Activated CD4-positive, alpha-beta T cell treated with anti-CD3 and anti-CD28 coated beads, Interleukin-2, Interleukin-6, amounts not matched to agents 100 ng/mL and 50 ng/mL, durations not matched to agents 16 hours and 8 hours (primary cell): Measurements from ENCODE around the gene PRMT7.
A peak's percentile ranks its signal among the peaks of the same experiment; 100 is the strongest.
"Not testable (repeated sequence)": the region's sequence is repeated elsewhere in the genome, so short reads cannot be mapped to it uniquely, and the experiment has no call there.

Experiments used
- DNase-seq: peaks from one replicate; pipeline ENCODE4 v3.0.0-alpha.2; 2020

PRMT7 gene

DNA sequence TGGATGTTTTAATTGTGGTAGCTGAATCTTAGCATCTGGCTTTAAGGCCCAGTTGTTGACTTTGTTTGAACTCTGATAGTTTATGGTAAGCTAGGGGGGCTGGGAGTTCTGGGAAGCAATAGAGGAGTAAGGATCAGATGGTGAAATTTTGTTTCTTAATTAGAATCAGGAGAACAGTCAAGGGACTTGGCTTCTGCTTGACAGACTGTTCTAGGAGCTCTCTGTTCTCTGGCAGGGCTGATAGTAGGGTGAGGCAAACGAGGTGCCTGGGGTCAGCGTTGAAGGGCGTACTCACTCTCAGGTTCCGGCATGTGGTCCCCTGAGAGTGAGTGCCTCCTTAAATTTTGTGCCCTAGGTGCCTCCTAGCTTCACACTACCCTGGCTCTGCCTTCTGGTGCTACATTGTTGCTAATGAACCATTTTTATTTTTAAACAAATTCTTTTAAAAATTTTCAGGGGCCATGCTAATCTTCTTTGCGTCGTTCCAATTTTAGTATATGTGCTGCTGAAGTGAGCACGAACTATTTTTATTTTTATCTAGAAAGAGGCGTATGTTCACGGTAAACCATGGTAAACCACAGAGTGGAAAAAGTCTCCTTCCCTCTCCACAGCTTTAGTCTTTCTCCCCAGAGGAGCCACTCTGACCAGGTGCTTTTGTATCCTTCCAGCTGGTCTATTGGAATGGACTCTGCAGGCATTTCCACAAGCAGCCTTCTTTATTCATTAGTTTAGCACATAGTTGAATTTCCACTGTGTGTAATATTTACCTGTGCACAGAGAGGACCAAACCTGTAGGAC is 26.8 kb upstream of the PRMT7 start:
- DNase-seq: no peak

DNA sequence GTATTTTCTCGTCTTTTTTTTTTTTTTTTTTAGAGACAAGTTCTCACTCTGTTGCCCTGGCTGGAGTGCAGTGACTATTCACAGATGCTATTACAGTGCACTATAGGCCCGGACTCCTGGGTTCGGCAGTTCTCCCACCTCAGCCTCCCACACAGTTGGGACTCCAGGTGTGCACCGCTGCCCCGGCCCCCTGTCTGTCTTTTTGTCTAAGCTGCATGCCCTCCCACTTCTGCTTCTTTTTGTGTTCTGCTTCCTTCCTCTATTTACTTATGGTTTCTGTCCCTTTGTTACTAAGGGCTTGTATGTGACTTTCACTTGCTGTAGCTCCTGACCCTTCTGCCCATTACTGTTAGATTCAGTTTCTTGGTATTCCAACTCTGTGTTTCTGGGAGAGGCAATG is 26.0 kb upstream of the PRMT7 start:
- no peak for DNase-seq

DNA sequence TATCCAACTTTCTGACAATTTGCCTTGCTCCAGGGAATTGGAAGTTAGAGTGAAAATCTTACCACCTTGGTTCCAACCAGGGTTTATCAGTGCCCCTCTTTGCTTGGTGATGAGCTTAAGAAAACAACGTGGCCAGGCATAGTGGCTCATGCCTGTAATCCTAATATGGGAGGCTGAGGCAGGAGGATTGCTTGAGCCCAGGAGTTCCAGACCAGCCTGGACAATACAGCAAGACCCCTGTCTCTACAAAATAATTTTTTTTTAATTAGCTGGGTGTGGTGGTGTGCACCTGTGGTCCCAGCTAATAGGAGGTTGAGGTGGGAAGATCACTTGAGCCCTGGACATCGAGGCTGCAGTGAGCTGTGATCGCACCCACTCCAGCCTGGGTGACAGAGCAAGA is 25.1 kb upstream of the PRMT7 start:
- no peak for DNase-seq

DNA sequence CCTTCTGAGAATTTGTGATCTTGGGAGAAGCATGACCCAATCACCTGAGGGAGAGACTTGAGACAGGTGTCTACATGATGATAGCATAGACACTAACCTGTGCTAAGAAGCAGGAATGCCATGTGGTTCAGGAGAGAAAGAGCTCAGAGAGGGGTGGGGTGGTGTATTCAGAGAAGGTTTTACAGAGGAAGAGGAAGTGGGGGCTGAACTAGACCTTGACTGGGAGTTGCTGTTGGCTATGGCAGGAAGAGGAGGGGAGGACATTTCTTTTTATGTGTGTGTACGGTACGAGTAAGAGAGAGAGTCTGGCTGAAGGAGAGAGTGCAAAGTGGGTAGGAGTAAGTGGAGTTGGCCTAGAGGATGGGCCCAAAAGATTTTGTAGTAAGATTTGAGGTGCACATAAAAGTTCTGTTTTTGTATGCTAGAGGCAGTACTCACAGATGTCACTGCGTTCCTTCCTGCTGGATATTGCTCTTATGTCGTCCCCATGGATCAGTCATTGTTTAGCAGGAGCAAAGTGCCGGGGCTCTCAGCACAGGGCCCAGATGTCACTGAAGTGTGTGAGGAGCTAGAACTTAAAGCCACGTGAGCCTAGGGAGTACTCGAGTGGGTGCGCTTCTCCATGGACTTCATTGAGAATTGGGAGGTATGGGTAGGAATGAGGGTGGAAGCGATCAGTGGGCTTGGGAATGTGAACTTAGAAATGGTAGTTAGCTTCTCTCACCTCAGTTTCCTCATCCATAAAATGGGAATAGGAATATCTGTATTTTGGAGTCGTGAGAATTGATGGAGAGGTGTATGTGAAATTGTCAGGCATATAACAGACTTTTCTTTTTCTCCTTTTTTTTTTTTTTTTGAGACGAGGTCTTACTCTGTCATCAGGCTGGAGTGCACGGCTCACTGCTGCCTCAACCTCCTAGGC is 24.4 kb upstream of the PRMT7 start:
- peak; percentile 60 for DNase-seq

DNA sequence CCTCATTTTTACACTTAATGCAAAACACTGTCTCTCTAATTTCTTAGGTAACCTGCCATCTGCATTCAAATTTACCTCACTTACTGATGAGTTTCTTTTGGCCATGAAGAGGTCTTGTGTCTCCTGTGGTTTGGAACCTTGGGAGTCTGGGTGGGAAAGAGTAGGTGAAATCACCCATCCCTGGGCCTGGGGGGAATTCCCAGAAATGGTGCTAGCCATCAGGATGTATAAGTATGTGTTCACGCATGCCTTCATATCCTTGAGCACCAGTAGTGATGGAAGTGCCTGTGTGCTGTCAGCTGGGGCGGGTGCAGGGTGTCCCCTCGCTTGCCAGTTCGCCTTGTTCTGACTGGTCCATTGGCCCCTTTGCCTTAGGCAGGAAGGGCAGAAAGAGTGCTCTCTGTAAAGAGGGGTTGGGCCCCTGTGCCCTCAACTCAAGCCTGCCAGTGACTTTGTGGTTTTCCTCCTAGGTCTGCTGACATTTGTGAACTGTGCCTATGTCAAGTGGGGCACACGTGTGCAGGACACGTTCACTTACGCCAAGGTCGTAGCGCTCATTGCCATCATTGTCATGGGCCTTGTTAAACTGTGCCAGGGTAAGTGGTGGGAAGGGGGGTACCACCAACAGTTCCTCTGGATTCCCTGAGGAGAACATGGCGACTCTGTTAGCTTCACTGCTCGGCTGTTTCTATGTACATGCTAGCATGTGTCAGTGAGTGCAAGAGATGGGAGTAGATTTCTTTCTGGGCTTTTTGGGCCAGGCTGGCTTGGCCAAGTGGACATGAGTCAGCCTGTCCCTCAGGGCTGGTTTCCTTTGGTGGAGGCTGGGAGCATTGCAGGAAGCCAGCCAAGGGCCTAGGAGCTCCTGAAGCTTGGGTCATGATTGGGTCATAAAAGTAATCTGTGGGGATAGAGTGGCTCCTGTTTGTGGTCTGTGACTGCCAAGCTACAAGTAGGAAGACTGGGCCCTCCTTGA is 23.3 kb upstream of the PRMT7 start:
- peak; percentile 56 for DNase-seq

DNA sequence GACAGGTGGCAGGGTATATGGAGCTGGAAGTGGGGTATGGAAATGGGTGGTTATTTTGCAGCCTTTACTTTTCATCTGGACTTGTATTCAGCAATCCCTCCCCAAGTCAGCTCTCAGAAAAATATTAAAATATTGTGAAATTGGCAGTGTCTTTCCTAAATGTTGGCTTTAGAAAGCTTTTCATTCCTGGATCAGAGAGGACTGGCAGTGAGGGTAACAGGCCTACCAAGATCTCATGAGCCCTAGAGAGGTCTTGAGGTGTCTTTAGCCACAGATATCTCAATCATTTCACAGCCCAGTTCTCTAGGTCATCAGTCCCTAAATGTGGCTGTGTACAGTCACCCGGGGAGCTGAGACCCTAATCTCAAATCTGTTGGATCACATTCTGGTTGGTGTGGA is 22.6 kb upstream of the PRMT7 start:
- DNase-seq: no peak

DNA sequence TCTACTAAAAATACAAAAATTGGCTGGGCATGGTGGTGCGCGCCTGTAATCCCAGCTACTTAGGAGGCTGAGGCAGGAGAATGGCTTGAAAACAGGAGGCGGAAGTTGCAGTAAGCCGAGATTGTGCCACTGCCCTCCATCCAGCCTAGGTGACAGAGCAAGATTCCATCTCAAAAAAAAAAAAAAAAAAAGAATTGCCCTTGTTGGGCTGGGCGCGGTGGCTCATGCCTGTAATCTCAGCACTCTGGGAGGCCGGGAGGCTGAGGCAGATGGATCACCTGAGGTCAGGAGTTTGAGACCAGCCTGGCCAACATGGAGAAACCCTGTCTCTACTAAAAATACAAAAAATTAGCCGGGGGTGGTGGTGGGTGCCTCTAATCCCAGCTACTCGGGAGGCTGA is 22.0 kb upstream of the PRMT7 start:
- DNase-seq: not testable (repeated sequence)

DNA sequence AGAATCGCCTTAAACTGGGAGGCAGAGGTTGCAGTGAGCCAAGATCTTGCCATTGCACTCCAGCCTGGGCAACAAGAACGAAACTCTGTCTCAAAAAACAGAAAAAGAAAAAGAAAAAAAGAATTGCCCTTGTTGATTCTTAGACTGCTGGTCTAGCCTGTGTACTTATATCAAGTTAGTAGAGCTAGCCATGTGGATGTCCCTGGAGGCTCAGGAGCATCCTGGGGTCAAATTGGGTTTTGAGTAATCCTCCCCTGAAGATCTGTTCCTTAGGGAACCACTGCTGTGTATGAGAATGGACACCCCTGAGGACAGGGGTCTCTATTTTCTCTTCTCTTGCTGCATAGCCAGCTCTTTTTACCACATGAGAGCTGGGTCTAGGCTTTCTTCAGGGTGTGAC is 21.6 kb upstream of the PRMT7 start:
- DNase-seq: no peak

DNA sequence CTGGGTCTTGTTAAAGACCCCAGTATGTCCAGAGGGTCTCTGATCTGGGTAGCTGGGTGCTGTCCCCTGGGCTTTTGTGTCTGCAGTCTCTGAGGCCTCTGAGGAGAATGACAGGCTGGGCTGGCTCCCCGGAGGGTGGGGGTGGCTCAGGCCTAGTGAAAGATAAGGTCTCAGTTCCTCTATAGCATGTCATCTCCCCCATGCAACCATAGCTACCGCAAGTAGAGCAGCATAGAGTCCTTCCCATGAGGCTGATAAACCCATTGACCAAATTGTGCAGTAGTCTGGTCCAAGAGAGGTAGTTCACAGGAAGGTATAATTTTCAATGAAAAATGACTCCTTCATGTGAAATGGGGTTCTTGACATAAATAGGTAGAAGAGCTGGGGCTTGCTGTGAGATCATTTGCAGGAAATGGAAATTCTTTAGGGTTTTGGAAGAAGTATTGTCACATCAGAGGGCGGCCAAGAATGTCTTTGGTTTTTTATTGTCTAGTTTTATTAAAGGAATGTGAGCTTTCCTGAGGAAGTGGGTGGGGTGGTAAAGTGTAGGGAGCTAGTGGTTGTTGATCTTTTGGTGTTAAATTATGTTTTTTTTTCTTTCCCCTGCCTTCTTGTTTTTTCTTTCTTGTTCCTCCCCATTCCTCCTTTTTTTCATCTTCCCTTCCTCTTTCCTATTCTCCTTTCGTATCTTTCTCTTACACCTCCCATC is 21.0 kb upstream of the PRMT7 start:
- DNase-seq: peak; percentile 40

DNA sequence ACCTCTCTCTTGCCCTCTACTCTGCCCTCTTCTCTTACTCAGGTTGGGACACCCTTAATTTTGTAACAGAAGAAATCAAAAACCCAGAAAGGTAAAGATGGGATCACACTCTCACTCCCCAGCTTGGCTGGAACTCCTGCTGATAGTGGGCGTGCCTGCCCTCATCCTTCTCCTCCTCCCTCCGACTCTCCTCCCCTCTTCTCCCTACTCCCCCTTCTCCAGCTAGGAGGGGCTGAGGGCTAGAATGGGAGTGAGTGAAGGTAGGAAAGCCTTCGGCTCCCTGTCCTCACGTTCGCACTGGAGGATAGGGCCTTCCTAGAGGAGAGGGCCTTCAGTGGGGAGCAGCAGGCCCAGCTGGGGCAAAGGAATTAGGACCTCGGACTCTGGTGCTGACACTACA is 20.4 kb upstream of the PRMT7 start:
- DNase-seq: no peak

DNA sequence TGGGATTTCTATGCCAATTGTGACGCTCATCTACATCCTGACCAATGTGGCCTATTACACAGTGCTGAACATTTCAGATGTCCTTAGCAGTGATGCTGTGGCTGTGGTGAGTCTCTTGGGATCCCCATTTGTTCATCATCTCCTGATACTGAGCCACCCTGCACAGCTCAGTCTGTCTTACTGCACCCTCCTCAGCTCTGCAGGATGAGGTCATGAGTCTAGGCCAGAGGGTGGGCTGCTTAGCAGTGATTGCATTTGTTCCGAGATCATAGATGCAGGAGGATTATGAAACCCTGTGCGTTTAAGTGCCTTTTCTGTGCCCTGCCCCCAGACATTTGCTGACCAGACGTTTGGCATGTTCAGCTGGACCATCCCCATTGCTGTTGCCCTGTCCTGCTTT is 19.6 kb upstream of the PRMT7 start:
- no peak for DNase-seq

DNA sequence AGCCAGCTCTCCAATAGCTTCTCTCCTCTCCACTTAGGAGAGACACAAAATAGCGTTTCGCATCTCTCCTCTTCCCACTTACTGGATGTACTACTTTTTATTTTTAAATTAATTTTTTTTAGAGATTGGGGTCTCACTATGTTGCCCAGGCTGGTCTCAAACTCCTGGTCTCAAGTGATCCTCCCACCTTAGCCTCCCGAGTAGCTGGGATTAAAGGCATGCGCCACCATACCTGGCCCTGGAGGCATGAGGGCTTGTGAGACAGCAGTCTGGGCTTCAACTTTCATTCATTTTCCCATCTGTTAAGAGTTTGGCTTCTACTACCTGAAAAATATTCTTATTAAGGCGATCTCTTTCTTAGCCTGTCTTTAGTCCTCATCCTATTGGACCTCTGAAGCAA is 18.4 kb upstream of the PRMT7 start:
- DNase-seq: no peak

DNA sequence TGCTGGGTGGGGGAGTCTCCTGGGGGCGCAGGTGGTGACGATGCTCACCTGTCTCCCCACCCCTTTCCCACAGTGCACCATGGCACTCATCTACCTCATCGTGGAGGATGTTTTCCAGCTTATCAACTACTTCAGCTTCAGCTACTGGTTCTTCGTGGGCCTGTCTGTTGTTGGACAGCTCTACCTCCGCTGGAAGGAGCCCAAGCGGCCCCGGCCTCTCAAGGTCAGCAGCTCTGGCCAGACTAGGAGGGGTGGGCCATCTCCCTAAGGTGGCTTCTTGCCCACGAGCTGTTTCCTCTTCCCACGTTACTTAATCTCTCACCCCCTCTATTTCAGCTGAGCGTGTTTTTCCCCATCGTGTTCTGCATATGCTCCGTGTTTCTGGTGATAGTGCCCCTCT is 14.5 kb upstream of the PRMT7 start:
- DNase-seq: no peak

DNA sequence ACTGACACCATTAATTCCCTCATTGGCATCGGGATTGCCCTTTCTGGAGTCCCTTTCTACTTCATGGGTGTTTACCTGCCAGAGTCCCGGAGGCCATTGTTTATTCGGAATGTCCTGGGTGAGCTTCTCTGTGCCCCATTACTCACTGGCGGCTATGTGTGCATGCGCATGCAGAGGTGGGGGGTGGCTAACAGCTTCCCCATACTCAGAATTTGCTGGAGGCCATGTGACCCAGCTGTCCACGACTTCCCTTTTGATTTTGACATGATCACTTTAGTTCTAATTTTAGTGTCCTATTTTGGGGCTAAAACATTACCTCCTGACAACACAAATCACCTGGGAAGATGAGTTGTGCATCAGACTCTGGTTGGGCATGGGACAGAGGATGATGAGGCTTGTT is 14.1 kb upstream of the PRMT7 start:
- no peak for DNase-seq

DNA sequence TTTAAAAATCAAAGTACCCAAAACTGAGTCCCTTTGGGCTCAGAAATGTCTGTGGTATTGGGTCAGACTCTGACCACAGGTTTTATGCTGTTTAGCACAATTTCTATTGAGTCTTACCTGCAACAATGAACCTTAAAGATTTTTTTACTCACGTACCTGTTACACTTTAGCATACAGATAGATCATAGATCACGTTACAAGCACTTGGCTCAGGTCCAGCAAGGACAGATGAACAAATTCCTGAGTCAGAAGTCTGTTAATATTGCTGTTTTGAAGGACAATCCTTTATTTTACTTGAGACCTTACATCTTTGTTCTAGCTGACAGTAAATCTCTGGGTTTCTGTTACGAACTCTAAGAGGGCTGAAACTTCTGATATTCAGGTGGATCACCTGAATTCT is 12.9 kb upstream of the PRMT7 start:
- DNase-seq: no peak

DNA sequence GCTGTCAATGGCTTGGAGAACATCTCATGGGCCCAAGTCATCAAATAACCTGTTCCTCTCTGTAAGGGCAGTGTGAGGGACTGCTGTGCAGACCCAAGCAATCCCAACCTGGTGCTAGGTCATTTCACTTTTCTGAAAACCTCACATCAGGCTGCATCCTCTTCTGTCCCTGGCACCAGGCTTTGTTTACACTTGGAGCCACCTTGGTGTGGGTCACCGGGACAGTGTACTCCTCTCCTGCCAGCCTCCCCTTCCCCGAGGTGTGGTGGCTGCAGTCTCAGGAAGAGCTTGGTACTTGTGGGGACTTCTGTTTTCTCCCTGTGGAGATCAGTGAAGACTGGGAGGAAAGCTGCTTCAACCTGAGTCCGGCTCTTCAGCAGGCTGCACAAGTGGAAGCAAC is 12.5 kb upstream of the PRMT7 start:
- DNase-seq: no peak

DNA sequence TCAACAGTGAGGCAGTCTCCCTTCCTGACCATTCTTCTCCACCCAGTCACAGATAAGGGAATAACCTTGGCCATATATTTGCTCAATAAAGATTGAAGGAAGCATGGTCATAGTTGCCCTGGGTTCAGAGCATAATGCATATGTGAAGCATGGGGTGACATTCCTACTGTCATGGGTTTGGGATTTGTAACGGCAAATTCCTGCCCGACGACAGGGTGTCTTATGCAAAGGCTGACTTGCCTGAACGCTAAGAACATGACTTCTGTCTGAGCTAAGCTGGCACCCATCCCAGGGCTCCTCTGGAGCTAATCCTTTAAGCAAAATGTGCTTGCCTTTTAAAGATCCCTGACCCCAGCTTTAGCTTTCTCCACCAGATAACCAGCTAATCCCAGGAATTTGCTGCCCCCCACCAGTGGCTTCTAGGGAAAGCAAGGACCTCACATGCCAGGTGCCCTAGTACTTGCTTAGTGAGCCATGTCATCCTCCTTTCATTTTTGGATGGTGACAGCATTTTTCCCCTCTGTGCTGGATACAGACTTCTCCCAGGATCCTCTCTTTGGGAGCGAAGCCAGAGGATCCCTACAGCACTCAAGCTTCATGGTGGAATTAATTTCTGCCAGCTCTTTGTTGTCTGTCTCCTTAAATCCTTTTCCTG is 11.8 kb upstream of the PRMT7 start:
- DNase-seq: no peak

DNA sequence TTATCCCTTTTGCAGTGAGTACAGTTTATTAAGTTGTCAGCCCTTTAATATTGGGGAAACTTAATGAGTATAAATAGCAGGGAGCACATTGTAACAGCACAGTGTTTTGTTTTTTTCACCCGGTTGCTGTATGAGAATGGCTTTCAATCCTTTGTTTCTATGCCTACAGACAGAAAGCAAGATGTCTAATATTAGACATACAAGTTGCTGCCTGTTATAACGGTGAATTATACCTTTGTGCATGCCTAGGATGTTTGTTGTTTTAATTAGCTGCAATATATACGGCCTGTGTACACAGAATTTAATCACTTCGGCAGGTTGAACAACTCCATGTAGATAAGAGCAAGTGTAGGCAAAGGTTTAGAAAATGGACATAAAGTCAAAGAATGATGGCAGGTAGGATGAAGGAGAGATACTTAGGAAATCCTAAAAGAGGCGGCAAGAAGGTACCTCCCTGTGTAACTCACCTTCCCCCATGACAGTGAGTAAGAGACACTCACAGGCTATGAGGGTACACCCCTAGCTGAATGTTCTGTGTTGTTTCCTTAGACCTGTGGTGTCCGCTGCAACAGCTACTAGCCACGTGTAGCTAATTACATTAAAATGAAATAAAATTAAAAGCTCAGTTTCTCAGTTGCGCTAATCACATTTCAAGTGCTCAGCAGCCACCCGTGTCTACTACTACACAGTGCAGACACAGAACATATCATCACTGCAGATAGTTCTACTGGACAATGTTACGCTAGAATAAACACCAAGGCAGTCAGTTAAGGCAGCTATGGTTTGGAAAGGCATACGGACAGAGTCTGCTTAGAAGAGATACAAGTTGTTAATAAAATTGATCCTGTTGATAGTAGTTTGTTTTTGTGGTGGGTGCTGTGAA is 11.0 kb upstream of the PRMT7 start:
- no peak for DNase-seq

DNA sequence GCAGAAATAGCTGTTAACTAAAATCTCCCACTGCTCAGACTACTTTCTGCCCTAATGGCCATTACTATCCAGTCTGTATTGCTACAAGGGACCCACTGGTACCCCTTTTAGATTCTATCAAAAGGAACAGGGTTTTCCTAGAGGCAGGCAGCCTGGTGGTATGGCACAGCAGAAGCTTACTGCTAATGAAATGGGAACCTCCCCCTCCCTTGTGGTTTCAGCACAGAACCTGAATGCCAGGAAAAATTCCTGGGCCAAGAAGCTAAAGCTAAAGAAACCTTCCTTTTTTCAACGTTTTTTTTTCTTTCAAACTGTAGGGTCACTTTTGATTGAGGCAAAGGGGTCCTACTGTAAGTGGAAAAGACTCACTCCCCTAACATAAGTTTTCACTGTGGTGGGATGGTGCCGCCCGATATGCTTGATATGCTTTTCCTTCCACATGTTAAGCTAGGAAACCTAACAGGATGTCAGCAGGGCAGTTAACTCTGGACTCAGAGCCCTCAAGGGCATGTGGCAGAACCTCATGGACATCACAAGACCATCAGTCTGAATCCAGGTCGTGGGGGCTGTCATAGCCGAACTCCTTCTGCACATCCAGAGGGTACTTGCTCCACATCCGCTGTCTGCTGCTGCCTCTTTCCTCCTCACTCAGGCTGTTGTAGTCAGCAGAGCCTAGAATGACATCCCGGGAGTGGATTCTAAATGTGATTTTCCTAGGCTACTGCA is 9.9 kb upstream of the PRMT7 start:
- no peak for DNase-seq

DNA sequence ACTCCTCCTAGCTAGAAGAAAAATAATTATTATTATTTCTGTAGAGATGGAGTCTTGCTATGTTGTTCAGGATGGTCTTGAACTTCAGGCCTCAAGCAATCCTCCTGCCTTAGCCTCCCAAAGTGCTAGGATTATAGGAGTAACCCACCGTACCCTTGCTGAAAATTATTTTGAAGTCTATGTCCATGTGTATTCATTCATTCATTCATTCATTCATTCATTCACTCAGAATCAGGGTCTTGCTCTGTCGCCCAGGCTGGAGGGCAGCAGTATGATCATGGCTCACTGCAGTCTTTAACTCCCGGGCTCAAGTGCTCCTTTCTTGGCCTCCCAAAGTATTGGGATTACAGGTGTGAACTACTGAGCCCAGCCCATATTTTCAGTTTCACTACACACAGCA is 4.2 kb upstream of the PRMT7 start:
- no peak for DNase-seq
